ENCODE data around the gene UROC1. TPM values are rescaled to one million over a fixed set of nuclear protein-coding genes. Genes with fewer than 3 reads are reported as not detected.

UROC1 gene
- not detected in 2 replicates for total RNA-seq (2014; rRNA removed; shearing (Covaris generic); ENCODE audit: low replicate concordance)

- DNase-seq (ENCODE audit: low read depth) = no peak
- in situ Hi-C loops (cut with HindIII; ENCODE audit: low pct_unique_long_range_greater_than_20kb, low sequenced_read_pairs) = no loop called here
Observed at GRCh38 chr3:126517291-126517951, at the start of gene UROC1. TSS of gene UROC1 (minus strand) at chr3:126517773. CDS start at chr3:126517719, 54 bp downstream.

DNA sequence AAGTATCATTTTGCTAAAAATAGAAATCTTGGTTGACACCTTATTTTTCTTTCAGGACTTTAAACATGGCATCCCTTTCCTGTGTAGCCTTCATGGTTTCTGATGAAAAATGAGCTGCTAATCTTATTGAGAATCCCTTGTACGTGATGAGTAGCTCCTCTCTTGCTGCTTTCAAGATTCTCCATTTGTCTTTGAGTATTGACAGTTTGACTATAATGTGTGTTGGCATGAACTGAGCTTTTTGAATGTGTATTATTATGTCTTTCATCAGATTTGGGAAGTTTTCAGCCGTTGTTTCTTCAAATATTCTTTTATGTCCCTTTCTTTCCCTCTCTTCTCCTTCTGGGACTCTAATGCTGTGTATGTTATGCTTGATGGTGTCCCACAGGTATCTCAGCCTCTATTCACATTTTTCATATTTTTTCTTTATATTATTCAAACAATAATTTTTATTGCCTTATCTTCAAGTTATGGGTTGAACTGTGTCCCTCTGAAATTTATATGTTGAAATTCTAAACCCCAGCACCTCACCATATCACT is 45.2 kb upstream of the UROC1 start:
- in situ Hi-C loops (cut with HindIII; ENCODE audit: low pct_unique_long_range_greater_than_20kb, low sequenced_read_pairs) = no loop called here
- DNase-seq (ENCODE audit: low read depth) = no peak

DNA sequence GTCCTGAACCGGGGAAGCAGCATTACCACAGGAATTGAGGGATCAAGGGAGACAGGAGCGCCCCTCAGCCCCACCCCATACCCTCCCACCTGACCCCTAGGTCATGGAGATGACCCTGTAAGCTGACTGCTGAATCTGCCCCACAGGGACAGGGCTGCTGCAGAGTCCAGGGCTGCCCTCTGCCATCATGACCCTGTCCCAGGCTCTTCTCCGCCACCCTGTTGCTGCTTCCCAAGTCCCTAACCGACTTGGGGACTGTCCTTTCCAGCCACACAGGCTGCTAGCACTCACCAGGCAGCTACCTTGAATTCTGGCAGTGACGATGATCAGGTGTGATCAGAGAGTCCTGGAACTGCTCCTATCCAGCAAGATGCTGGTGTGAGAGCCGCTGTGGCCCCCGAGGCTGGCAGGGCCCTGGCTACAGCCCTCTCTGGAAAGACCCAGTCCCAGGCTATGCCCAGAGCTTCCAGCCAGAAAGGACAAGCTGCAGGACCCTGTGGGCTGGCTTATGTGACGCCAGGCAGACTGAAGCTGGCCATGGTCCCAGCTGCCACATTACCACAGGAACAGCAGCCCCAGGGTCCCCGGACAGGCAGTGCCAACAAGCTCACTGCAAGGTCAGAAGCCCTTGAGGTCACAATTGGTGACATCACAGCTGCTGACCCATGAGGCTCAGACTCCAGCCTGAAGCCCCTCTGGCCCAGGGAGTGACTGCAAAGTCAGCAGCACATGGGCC is 40.9 kb upstream of the UROC1 start, which contains the start of gene C3orf22:
Gene C3orf22, minus strand, starts transcription at position 597 of the 736 bp plus-strand sequence. CDS start 5,542 bp downstream, outside the sequence.
- no peak for DNase-seq (ENCODE audit: low read depth)
- in situ Hi-C loops (cut with HindIII; ENCODE audit: low pct_unique_long_range_greater_than_20kb, low sequenced_read_pairs) = no loop called here

GRCh38 chr3:126557761-126558160 is 40.2 kb upstream of the UROC1 start:
- no peak for DNase-seq (ENCODE audit: low read depth)
- in situ Hi-C loops (cut with HindIII; ENCODE audit: low pct_unique_long_range_greater_than_20kb, low sequenced_read_pairs) = no loop called here

DNA sequence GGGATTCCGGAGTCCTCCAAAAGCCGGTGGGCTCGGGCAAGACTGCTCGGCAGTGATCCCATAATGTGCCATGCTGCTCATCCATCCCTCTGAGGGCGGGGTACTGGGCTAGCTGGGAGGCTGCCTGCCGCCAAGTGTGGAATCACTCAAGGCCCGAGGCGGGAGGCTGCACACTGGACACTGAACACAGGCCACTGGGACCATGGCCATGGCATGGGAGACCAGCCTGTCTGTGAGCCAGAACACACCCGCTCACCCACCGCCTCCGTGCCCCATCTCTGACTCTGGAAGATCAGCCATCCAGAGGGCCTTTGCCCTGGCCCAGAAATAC is 39.8 kb upstream of the UROC1 start:
- in situ Hi-C loops (cut with HindIII; ENCODE audit: low pct_unique_long_range_greater_than_20kb, low sequenced_read_pairs) = no loop called here
- no peak for DNase-seq (ENCODE audit: low read depth)

- in situ Hi-C loops (cut with HindIII; ENCODE audit: low pct_unique_long_range_greater_than_20kb, low sequenced_read_pairs) = no loop called here
Observed at GRCh38 chr3:126556637-126557414, 39.3 kb upstream of the UROC1 start.

GRCh38 chr3:126555795-126556636 is 38.4 kb upstream of the UROC1 start:
- in situ Hi-C loops (cut with HindIII; ENCODE audit: low pct_unique_long_range_greater_than_20kb, low sequenced_read_pairs) = no loop called here
- DNase-seq (ENCODE audit: low read depth) = no peak

More at GRCh38 chr3:126556637-126557414, 39.3 kb upstream of the UROC1 start:
- no peak for DNase-seq (ENCODE audit: low read depth)

DNA sequence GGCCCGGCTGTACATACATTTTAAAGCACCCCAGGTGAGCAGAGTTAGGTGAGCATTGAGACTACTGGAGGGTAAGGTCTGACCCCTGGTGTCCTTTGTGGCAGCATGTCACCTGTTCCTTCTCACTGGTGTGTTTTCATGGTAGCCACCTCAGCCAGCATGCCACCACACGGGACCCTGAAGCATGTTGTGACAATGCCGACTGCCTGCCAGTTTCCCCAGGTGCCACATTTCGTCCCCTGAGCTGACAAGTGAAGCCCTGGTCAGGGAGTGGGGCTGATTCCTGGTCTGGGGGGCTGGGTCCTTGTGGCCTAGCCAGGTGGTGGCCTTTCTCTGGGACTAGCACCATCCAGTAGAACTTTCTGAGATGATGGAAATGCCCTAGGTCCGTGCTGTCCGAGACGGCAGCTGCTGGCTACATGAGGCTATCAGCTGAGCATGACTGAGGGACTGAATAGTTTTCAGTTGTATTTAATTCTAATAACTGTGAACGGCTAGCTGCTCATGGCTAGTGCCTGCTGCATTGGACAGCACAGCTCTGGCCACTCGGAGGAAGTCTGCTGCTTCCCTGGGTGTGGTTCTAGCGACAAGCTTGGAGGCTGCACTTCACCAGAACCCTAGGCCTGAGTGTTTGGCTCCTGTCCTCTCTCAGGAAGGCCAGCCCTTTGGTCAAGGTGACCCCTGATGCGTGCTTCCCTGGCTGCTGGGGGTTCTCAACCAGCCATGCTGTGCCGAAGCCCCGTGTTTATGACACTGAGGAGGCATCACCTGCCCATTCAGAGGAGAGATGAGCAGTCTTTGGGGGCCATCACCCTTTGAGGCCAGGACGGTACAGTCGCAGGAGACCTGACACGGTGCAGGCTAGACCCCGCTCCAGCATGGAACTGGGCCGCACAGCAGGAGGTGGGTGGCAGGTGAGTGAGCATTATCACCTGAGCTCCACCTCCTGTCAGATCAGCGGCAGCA is 37.3 kb upstream of the UROC1 start:
- in situ Hi-C loops (cut with HindIII; ENCODE audit: low pct_unique_long_range_greater_than_20kb, low sequenced_read_pairs) = no loop called here

GRCh38 chr3:126553284-126554084 is 35.9 kb upstream of the UROC1 start:
- no peak for DNase-seq (ENCODE audit: low read depth)
- in situ Hi-C loops (cut with HindIII; ENCODE audit: low pct_unique_long_range_greater_than_20kb, low sequenced_read_pairs) = no loop called here

More for the DNA sequence above, 37.3 kb upstream of the UROC1 start:
- DNase-seq (ENCODE audit: low read depth) = no peak

- in situ Hi-C loops (cut with HindIII; ENCODE audit: low pct_unique_long_range_greater_than_20kb, low sequenced_read_pairs) = no loop called here
Observed at GRCh38 chr3:126552688-126553283, 35.2 kb upstream of the UROC1 start.

DNA sequence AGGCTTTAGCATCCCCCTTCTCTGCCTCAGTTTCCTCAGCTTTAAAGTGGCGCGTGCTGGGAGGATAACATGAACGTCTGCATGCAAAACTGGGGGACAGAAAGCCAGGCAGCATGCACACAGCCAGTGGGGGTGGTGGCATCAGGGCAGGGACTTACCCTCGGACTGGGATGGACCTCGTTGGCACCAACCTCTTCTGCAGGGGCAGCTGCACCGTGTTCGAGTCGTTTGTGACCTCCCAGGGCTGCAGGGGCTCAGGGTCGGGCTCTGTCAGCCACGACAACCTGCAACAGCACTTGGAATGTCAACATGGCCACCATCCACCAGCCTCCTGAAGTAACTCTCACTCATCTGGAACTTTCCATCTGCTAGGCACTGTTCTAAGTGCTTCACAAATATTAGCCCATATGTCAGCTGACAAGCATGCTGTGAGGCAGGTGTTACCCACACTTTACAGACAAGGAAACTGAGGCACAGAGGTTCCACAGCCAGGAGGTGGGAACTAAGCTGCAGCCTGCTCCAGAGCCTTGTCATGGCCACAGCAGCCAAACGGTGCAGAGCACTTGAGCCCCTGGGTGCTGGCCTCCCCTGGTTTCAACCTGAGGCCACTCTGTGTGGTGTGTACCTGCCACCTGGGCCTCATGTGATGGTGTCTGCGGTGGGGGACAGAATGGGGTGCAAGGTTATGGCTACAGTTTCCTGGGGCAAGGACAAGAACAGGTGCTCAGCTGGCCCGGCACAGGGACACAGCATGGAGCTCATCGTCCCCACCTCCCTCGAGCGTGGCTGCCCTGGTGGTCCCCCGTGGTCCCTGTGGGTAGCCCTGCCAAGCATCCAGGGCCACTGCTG is 34.5 kb upstream of the UROC1 start:
- DNase-seq (ENCODE audit: low read depth) = no peak
- in situ Hi-C loops (cut with HindIII; ENCODE audit: low pct_unique_long_range_greater_than_20kb, low sequenced_read_pairs) = no loop called here

More at GRCh38 chr3:126552688-126553283, 35.2 kb upstream of the UROC1 start:
- no peak for DNase-seq (ENCODE audit: low read depth)

DNA sequence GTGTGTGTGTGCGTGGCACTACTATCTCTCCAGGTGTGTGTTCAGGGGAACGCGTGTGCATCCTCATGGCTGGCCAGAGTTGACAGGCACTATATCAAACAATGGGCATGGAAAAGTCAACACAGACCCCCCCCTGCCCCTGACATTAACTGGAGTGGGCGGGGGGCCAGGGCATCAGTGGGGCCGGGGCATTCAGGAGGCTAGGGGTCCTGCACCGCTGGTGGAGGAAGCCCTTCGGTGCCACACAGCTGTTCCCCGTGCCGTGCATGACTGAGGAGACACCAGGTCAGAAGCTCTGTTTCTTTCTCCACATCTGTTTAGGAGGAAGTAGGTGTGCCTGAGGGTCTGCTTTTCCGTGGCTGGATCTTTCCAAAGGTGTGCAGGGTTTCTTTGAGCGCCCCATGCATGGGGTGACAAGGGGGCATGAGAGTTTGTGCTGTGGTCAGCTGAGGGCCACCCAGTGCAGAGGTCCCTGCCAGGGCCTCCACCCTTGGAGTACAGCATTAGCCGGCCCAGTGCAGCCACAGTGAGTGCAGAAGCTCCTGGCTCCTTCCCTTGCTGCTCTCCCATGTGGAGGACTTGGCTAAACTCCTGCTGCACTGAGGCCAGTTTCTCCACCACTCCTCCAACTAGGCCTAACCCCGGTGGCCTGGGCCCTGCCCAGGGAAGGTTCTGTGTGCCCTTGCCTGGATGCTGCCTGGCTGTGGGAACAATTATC is 33.7 kb upstream of the UROC1 start:
- in situ Hi-C loops (cut with HindIII; ENCODE audit: low pct_unique_long_range_greater_than_20kb, low sequenced_read_pairs) = no loop called here
- no peak for DNase-seq (ENCODE audit: low read depth)

DNA sequence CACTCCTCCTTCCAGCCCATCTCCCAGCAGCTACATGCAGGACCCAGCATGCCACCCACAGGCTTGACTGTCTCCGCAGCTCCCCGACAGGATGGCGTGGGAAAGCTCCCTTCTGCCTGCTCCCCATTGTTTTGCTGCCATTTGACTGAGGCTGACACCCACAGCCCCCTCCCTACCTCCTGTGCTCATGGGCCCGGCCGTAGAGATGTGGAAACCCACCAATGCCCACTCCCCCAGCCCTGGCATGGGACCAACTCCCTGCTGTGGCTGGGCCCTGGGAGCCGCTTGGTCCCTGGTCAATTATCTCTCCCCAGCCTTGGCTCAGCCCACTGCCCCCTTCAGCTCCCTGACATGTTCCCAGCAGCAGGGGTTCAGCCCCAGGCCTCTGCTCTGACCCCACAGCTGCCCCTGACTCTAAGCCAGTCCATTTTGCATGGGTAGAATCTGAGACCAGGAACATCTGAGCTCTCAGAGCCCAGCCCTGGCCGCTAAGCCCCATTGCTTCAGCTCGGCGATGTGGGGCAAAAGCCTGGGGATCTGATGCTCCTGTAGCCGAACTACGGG is 33.0 kb upstream of the UROC1 start:
- DNase-seq (ENCODE audit: low read depth) = no peak
- in situ Hi-C loops (cut with HindIII; ENCODE audit: low pct_unique_long_range_greater_than_20kb, low sequenced_read_pairs) = no loop called here

- DNase-seq (ENCODE audit: low read depth) = no peak
- in situ Hi-C loops (cut with HindIII; ENCODE audit: low pct_unique_long_range_greater_than_20kb, low sequenced_read_pairs) = no loop called here
Observed at GRCh38 chr3:126549861-126550487, 32.4 kb upstream of the UROC1 start.
